H1 (cell line): ENCODE results near the gene UHRF1. TPM values are rescaled to one million over a fixed set of nuclear protein-coding genes. Genes with fewer than 3 reads are reported as not detected.

Experiments
- CTCF ChIA-PET: fragments of 300-600 bp; sonication (Branson Sonifier 250); formaldehyde crosslinking; loops from one replicate; lab custom pipeline; 2021; ENCODE audit not compliant: partially characterized antibody; lab: Charles Lee
- POLR2A ChIA-PET: fragments of 300-600 bp; sonication (Branson Sonifier 250); formaldehyde crosslinking; loops from one replicate; lab custom pipeline; 2021; ENCODE audit warnings: inconsistent platforms; ENCODE audit not compliant: partially characterized antibody; lab: Charles Lee
- DNase-seq, 2 experiments: peaks; one replicate each; pipeline versions ENCODE4 v3.0.0 to v3.0.0-alpha.2; 2010 to 2022; ENCODE audit warnings: low spot score in 2 of 2, low read depth in 1 of 2, mixed read lengths in 1 of 2
- FAIRE-seq: peaks from 2 replicates; lab custom pipeline; 2011; peaks lifted over from hg19 to GRCh38; lab: Jason Lieb, UNC
- H2AFZ ChIP-seq: 2 replicates; pipeline ENCODE4 v1.8.1; 2012; ENCODE audit warnings: low read length, inconsistent platforms
- H2AK5ac ChIP-seq: 2 replicates; pipeline ENCODE4 v1.6.1; 2013; ENCODE audit warnings: low read depth, low read length
- H2BK120ac ChIP-seq: replicated peaks from 2 replicates; pipeline ENCODE3; 2013; ENCODE audit warnings: low read depth, low read length, inconsistent platforms
- H2BK12ac ChIP-seq: 2 replicates; pipeline ENCODE4 v1.6.1; 2013; ENCODE audit warnings: low read depth, low read length
- H2BK15ac ChIP-seq: 2 replicates; pipeline ENCODE4 v1.6.1; 2013; ENCODE audit warnings: low read length
- H2BK20ac ChIP-seq: 2 replicates; pipeline ENCODE4 v1.6.1; 2013; ENCODE audit warnings: low read length
- H2BK5ac ChIP-seq: 2 replicates; pipeline ENCODE4 v1.6.1; 2013; ENCODE audit warnings: low read depth, low read length
- H3K14ac ChIP-seq: 2 replicates; pipeline ENCODE4 v1.6.1; 2013; ENCODE audit warnings: inconsistent platforms; ENCODE audit not compliant: insufficient read length
- H3K18ac ChIP-seq: 2 replicates; pipeline ENCODE4 v1.6.1; 2013; ENCODE audit warnings: low read length; ENCODE audit errors: extremely low read depth
- H3K23ac ChIP-seq: 2 replicates; pipeline ENCODE4 v1.6.1; 2013; ENCODE audit warnings: inconsistent platforms; ENCODE audit not compliant: insufficient read length
- H3K23me2 ChIP-seq: 2 replicates; pipeline ENCODE4 v1.6.1; 2013; ENCODE audit warnings: low read depth, low read length
- H3K27ac ChIP-seq: 2 replicates; pipeline ENCODE4 v1.6.1; 2011; ENCODE audit warnings: low read depth, low read length, inconsistent platforms
- H3K27me3 ChIP-seq, 4 experiments: replicated peaks in 1 of 4; 1 replicate in 1 of 4; 2 replicates in 3 of 4; pipeline versions ENCODE4 v1.6.1 to v1.8.1; 2011 to 2013; ENCODE audit warnings: low read length in 3 of 4, mild to moderate bottlenecking in 3 of 4, inconsistent platforms in 2 of 4, mixed read lengths in 2 of 4, moderate library complexity in 1 of 4; ENCODE audit not compliant: control insufficient read depth in 3 of 4, insufficient read depth in 3 of 4; ENCODE audit errors: extremely low read depth in 1 of 4
- H3K36me3 ChIP-seq, 4 experiments: 2 replicates each; pipeline versions ENCODE4 v1.6.1 to v1.8.1; 2011 to 2013; ENCODE audit warnings: mild to moderate bottlenecking in 4 of 4, low read length in 3 of 4, moderate library complexity in 2 of 4, control low read depth in 1 of 4, inconsistent platforms in 1 of 4; ENCODE audit not compliant: insufficient read depth in 4 of 4, control insufficient read depth in 2 of 4
- H3K4ac ChIP-seq: replicated peaks from 2 replicates; pipeline ENCODE3; 2013; ENCODE audit warnings: low read length, low read depth, mixed read lengths, inconsistent platforms; ENCODE audit not compliant: insufficient read length
- H3K4me1 ChIP-seq, 4 experiments: replicated peaks in 1 of 4; 1 replicate in 1 of 4; 2 replicates in 3 of 4; pipeline versions ENCODE4 v1.6.1 to v1.8.1; 2011 to 2013; ENCODE audit warnings: low read length in 3 of 4, inconsistent platforms in 2 of 4, mixed read lengths in 1 of 4; ENCODE audit not compliant: insufficient read depth in 4 of 4, control insufficient read depth in 3 of 4
- H3K4me2 ChIP-seq, 2 experiments: 2 replicates each; pipeline versions ENCODE4 v1.6.1 to v1.8.1; 2011 to 2013; ENCODE audit warnings: low read depth in 2 of 2, low read length in 2 of 2, control low read depth in 1 of 2, inconsistent platforms in 1 of 2, mild to moderate bottlenecking in 1 of 2; ENCODE audit not compliant: insufficient read depth in 1 of 2
- H3K4me3 ChIP-seq, 4 experiments: fragments of 200-600, 300-600 bp in 1 of 4; sonication (generic), shearing (Covaris generic), sonication (Bioruptor Twin) in 1 of 4; 2 replicates each; pipeline versions ENCODE4 v1.5.1 to v1.8.1; 2011 to 2016; ENCODE audit warnings: low read length in 4 of 4, low read depth in 3 of 4, control low read depth in 2 of 4, inconsistent platforms in 2 of 4, mild to moderate bottlenecking in 2 of 4, mixed read lengths in 1 of 4, moderate library complexity in 1 of 4; ENCODE audit not compliant: insufficient read depth in 2 of 4; ENCODE audit errors: extremely low read depth in 1 of 4
- H3K56ac ChIP-seq: replicated peaks from 2 replicates; pipeline ENCODE3; 2013; ENCODE audit warnings: low read depth, mild to moderate bottlenecking, mixed read lengths, low read length, inconsistent platforms; ENCODE audit not compliant: insufficient read length
- H3K79me1 ChIP-seq: 2 replicates; pipeline ENCODE4 v1.6.1; 2013; ENCODE audit warnings: low read depth, low read length, control low read depth
- H3K79me2 ChIP-seq, 2 experiments: 2 replicates each; pipeline versions ENCODE4 v1.6.1 to v1.8.1; 2012 to 2013; ENCODE audit warnings: low read length in 2 of 2, mild to moderate bottlenecking in 2 of 2, inconsistent platforms in 1 of 2; ENCODE audit not compliant: insufficient read depth in 2 of 2, control insufficient read depth in 1 of 2
- H3K9ac ChIP-seq, 4 experiments: replicated peaks in 1 of 4; 1 replicate in 1 of 4; 2 replicates in 3 of 4; pipeline versions ENCODE4 v1.6.1 to v1.8.1; 2011 to 2013; ENCODE audit warnings: low read depth in 3 of 4, low read length in 3 of 4, control low read depth in 2 of 4, mild to moderate bottlenecking in 2 of 4, moderate library complexity in 2 of 4, inconsistent platforms in 1 of 4; ENCODE audit errors: extremely low read depth in 1 of 4
- H3K9me3 ChIP-seq, 2 experiments: 2 replicates each; pipeline versions ENCODE4 v1.6.1 to v1.8.1; 2012 to 2013; ENCODE audit warnings: mild to moderate bottlenecking in 2 of 2, moderate library complexity in 2 of 2, control low read depth in 1 of 2, inconsistent platforms in 1 of 2, low read depth in 1 of 2, low read length in 1 of 2, mixed read lengths in 1 of 2; ENCODE audit not compliant: insufficient read depth in 2 of 2
- H4K20me1 ChIP-seq, 2 experiments: replicated peaks in 1 of 2; 2 replicates each; pipeline versions ENCODE3 to v1.8.1; 2011 to 2013; ENCODE audit warnings: inconsistent platforms in 2 of 2, low read length in 2 of 2, mild to moderate bottlenecking in 1 of 2; ENCODE audit not compliant: insufficient read depth in 2 of 2, control insufficient read depth in 1 of 2
- H4K5ac ChIP-seq: 2 replicates; pipeline ENCODE4 v1.6.1; 2013; ENCODE audit warnings: low read length, low read depth, mixed read lengths, inconsistent platforms; ENCODE audit not compliant: insufficient read length
- H4K8ac ChIP-seq: 2 replicates; pipeline ENCODE4 v1.8.0; 2013; ENCODE audit warnings: mild to moderate bottlenecking, moderate library complexity, low read length, inconsistent platforms; ENCODE audit not compliant: insufficient read depth; ENCODE audit errors: extremely low read depth
- H4K91ac ChIP-seq: replicated peaks from 2 replicates; pipeline ENCODE3; 2013; ENCODE audit warnings: low read length, mixed read lengths, inconsistent platforms; ENCODE audit not compliant: insufficient read length
- BACH1 ChIP-seq: IDR thresholded peaks from 2 replicates; pipeline ENCODE4 v1.6.1; 2012; ENCODE audit warnings: low read length, improper control_type of control experiment
- HDAC2 ChIP-seq, 2 experiments: fragments of 300-600 bp in 1 of 2; sonication (generic) in 1 of 2; IDR thresholded peaks; 2 replicates each; pipeline ENCODE4 v1.6.1; 2011 to 2012; ENCODE audit warnings: low read depth in 2 of 2, low read length in 2 of 2, mild to moderate bottlenecking in 2 of 2, moderate library complexity in 2 of 2, borderline replicate concordance in 1 of 2, inconsistent platforms in 1 of 2
- KDM1A ChIP-seq: fragments of 200-600, 300-600 bp; sonication (generic); IDR thresholded peaks from 2 replicates; pipeline ENCODE4 v1.7.1; 2016; ENCODE audit warnings: mild to moderate bottlenecking, low read length, borderline replicate concordance
- SP1 ChIP-seq: IDR thresholded peaks from 2 replicates; pipeline ENCODE4 v1.6.1; 2011; ENCODE audit warnings: low read depth, low read length
- WGBS, 2 experiments: shearing (Covaris generic) in 1 of 2; methylation state at CpG; one replicate each; pipeline versions ENCODE4 v1.1.6 to v1.1.7; 2013 to 2015; ENCODE audit warnings: low lambda C conversion rate in 2 of 2, mixed read lengths in 2 of 2, inconsistent platforms in 1 of 2, low coverage in 1 of 2, missing lambda C conversion rate in 1 of 2; ENCODE audit not compliant: insufficient replicate concordance in 2 of 2, insufficient coverage in 1 of 2, insufficient read length in 1 of 2; ENCODE audit errors: extremely low coverage in 1 of 2, missing lambda C conversion rate in 1 of 2; 5-methylcytosine and 5-hydroxymethylcytosine counted together
- polyA plus RNA-seq, 7 experiments: library from polyadenylated mRNA; depleted of rRNA in 3 of 7; stranded (reverse) in 5 of 7; unstranded in 2 of 7; fragments of >200 nt in 5 of 7; fragments of 200-250 nt in 2 of 7; gene quantifications; 1 replicate in 5 of 7; 2 replicates in 1 of 7; 4 replicates in 1 of 7; pipeline versions ENCODE4 v1.2.1 to v1.2.3, GENCODE V29; 2011 to 2013; ENCODE audit warnings: missing spikeins in 2 of 7, mixed read lengths in 2 of 7
- total RNA-seq: library from RNA; stranded (reverse); fragmentation: NEBNext Ultra II Directional; extraction: Animal tissue kit (Norgen Biotek cat#: 25700); gene quantifications from 2 replicates; pipeline ENCODE4 v1.2.1, GENCODE V29; 2021
- TF ChIP-seq, protein P1 (sequence below): IDR thresholded peaks from 2 replicates; pipeline ENCODE4 v1.6.1; 2011; ENCODE audit warnings: low read depth, mild to moderate bottlenecking, low read length; ENCODE audit not compliant: insufficient read depth

UHRF1 gene
- total and polyA plus RNA-seq, 2 of the 8 experiments (the other 6 are each of a cell fraction or from before 2014, with no cell fraction given), result 14.7 to 65.8 TPM

DNA sequence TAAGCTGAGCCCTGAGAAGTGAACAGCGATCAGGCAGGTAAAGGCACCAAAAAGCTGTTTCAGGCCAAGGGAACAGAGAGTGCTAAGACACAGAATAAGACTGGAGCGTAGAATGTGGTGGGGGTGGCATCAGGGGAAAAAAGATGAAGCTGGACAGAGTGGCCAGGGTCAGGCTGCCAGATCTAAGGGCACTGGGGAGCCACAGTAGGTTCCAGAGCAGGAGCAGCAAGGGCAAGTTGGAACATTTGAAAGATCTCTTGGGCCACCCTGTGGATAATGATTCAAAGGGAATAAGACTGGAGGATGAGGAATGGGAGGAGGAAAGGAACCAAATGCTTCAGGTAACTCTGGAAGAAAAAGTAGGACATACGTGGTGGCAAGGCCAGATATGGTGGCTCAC lies 35.4 kb upstream of the UHRF1 start:
- H4K5ac ChIP-seq, result no peak overlapping the region
- H3K9me3 ChIP-seq, result no peaks in the 10 kb centered on the region
- no peak for DNase-seq
- H2BK12ac ChIP-seq, result no peak overlapping the region
- no peak overlapping the region for H3K4ac ChIP-seq
- CTCF ChIA-PET, result interaction anchor here (1.0 to 7.4 kb wide), 11 partner anchors 21 to 157 kb away, joined by 3 to 111 read pairs (median 6); no protein-coding TSS in a partner anchor
- no peaks in the 10 kb centered on the region for H3K36me3 ChIP-seq
- H3K14ac ChIP-seq, result no peak overlapping the region
- no peak overlapping the region for H2AK5ac ChIP-seq
- POLR2A ChIA-PET, result no interaction called here
- no peaks in the 10 kb centered on the region; the same call in 1 of the 2 replicates for H3K23me2 ChIP-seq
- H2BK120ac ChIP-seq, result no peak overlapping the region
- H4K8ac ChIP-seq, result no peak overlapping the region
- H4K91ac ChIP-seq, result no peak overlapping the region
- H3K27me3 ChIP-seq, result no peaks in the 10 kb centered on the region; a peak in 1 of 7 replicates
- H3K4me3 ChIP-seq, result no peak overlapping the region
- TF ChIP-seq BACH1 (no peak), KDM1A (peak; percentile 94; the same call in 1 of the 2 replicates), SP1 (no peak), HDAC2 (IDR thresholded peaks at IDR 0.05; ENCODE audit: borderline replicate concordance in 1 of 2, low read depth in 2 of 2, low read length in 2 of 2) (0 out of 4 replicates have a peak, but pooled peaks of 1 of the 2 experiments have one; percentile 43)
- TF ChIP-seq, protein P1, sequence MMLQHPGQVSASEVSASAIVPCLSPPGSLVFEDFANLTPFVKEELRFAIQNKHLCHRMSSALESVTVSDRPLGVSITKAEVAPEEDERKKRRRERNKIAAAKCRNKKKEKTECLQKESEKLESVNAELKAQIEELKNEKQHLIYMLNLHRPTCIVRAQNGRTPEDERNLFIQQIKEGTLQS, result no peak
- TF ChIP-seq, all 59 proteins: peak for 2
- Histone ChIP-seq H2BK20ac (no peak overlapping the region), H2BK5ac (no peak overlapping the region), H3K18ac (no peak overlapping the region), H3K79me1 (no peaks in the 10 kb centered on the region), H3K27ac (no peak overlapping the region), H3K9ac (no peak overlapping the region), H2BK15ac (no peak overlapping the region), H3K4me2 (no peak overlapping the region), H4K20me1 (no peaks in the 10 kb centered on the region), H3K56ac (no peak overlapping the region), H3K79me2 (no peaks in the 10 kb centered on the region), H3K23ac (no peak overlapping the region), H2AFZ (no peak overlapping the region), H3K4me1 (peaks cover 0 to 19% (median 15%) of the 10 kb centered on the region in 4 experiments; a peak in 6 of 7 replicates)
- no peak for FAIRE-seq
- WGBS, 2 experiments, result 87% methylated on average over 3 of the region's 3 CpGs; no CpG with 5 or more reads in 1 of the 2 experiments
